Fibroblast of skin of back (primary cell): Measurements from ENCODE around the gene C3orf20.
"Not testable (repeated sequence)": the region's sequence is repeated elsewhere in the genome, so short reads cannot be mapped to it uniquely, and the experiment has no call there.

ENCODE experiments used
- DNase-seq: peaks from one replicate; pipeline ENCODE4 v3.0.0-alpha.2; 2013

C3orf20 gene

DNA sequence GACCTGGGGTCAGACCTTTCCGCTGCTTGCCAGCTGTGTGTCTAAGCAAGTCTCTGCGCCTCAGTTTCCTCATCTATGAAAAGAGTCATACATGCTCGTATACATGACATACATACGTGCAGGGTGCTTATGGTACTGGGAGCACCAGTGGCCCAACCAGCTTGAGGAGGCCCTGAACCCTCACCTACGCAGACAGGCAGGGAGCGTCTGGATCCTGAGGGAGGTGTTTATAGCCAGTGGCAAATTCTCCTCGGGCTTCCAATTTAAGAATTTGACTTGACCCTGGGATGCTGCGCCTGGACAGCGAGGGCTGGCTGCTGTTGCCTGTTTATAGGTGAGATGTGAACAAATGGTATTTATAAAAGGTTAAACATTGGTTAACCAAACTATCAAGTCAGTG, 126.1 kb downstream of the C3orf20 start:
- no peak for DNase-seq

DNA sequence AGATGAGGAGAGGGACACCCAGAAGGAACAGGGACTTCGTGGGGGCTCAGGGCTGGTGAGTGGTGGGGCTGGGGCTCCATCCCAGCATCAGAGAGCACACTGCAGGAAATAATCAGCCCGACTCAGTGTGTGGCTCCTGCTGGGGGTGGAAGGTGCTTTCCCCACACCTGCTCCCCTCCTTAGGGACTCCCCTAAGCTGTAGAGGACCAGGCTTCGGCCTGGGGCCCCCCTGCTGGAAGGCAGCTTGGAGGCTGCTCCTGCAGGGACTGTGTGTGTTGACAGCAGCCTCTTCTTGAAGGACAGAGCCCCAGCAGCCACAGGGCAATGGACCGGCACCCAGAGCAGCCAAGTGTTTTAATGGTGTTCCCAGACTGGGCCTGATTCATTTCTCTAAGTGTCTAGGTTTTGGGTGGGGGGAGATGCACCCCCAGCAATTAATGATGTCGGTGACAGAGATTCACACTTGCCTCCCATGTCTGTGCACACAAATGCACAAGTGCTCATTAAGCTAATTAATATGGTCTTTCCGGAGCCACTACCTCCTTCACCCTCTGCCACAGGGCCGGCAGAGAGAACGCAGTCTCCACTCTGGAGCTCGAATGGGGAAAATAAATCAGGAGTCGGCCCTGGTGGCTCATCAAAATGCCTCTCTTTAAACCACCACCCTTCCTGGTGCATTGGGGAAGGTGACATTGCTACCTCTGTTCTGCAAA, 126.9 kb downstream of the C3orf20 start:
- no peak for DNase-seq

GRCh38 chr3:14802381-14802731, 127.4 kb downstream of the C3orf20 start:
- no peak for DNase-seq

DNA sequence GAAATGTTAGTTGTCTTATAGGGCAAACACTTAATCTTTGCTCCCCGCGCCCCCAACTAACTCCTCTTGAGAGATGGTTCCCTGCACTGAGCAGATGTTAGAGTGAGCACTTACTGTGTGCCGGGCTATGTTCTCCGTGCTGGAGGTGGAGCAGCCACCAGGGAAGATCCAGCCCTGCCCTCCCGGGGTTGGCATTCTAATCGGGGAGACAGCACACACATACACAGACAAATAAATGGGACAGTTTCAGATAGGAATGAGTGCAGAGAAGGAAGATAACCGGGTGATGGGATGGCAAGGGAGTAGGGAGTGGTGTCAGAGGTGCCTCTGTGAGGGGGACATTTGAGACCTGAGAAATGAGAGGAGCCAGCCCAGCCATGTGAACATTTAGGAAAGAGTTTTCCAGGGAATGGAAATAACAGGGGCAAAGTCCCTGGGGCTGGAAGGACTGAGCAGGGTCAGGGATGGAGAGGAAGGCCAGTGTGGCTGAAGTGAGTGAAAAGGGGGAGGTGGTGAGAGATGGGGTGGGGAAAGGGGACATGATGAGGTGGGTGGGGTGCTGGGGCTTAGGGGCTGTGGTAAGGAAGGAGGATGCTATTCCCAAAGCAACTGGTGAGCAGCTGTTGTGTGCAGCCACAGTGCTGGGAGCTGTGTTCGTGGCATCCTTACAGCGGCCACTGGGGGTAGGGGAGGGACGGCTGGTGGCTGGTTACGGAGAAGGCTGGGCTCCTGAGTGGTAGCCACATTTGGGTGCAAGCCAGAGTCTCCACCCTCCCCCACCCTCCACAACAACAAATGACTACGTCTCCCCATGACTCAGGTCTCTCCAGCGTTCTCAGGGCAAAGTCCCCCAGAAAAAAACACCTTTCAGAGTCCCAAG, 128.4 kb downstream of the C3orf20 start:
- DNase-seq: peak; percentile 48

DNA sequence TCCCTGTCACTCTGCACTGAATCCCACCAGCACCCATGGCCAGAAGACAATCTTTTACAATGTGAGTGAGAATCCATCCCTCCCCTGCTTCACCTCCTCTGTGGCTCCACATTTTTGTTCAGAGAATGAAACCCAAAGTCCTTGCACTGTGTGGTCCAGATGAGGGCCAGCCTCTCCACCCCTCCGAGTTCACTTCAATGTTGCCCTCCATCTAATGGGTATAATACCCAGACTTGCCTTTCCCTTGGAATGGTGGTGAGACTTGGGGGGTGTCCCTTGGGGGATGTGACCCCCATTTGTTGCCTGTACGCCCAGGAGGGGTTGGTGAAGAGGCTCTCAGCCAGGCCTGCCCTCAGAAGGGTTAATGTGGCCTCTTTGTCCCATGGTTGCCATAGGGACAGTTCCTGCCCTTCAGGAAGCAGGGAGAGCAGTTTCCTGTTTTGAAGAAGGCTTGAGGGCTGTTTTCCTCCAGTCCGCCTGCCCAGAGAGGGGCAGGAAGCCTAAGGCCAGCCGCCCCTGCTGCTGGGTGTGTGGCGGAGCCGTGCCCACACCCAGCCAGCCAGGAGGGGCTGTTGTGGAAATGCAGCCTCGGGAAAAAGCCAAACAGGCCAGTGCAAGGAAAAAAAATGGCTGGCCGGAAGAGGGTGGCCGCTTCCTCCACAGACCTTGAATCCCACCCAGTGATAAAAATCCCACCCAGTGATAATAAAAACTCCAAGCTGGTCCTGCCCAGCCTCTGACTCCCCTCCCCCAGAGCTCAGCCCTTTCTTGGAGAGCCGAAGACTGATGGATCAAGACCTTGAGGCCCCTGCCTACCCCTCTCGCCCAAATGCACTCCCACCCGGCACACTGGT, 129.3 kb downstream of the C3orf20 start:
- no peak for DNase-seq

- DNase-seq: no peak
Measured at GRCh38 chr3:14804835-14805780, 130.2 kb downstream of the C3orf20 start.

DNA sequence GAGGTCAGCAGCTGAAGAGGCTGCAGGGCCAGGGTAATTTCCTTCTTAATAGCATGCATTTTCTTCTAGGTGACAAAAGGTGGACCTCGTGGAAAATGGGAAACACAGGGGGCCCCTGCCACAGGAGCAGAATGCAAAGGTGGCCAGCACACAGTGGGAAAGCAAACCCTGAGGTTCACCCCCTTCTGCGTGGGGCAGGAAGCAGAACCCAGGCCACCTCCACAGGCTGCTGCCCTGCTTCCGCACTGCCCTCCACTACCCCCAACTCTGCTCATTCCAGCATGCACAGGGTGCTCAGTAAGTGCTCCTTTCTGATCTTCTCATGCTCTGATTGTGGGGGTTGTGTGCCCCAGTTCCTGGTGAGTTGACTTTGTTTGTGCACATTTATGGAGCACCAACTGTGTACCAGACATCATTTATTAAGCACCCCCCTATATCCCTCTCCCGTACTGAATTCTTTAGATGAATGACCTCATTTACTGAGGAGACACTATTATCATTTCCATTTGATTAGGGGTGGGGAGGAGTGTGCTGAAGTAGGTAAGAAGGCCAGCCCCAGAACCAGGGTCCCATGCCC, 131.1 kb downstream of the C3orf20 start:
- no peak for DNase-seq

GRCh38 chr3:14806641-14807263, 131.8 kb downstream of the C3orf20 start:
- peak; percentile 24 for DNase-seq

DNA sequence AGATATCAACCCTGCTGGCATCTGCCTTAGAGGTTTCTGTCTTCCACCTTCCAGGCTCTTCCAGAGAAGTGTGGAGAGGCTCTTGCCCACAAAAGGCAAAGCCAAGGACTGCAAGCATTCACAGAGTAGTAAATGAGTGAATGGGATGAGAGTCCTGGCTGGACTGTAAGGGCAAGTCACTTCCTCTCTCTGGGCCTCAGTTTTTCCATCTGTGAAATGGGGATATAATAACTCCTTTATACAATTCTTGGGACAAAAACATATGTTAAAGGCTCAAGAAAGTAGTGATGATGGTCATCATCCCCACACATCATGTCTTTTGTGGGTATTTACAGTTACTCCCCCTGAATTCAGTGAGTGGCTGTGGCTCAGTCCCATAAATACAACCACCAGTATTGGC, 133.1 kb downstream of the C3orf20 start:
- no peak for DNase-seq

DNA sequence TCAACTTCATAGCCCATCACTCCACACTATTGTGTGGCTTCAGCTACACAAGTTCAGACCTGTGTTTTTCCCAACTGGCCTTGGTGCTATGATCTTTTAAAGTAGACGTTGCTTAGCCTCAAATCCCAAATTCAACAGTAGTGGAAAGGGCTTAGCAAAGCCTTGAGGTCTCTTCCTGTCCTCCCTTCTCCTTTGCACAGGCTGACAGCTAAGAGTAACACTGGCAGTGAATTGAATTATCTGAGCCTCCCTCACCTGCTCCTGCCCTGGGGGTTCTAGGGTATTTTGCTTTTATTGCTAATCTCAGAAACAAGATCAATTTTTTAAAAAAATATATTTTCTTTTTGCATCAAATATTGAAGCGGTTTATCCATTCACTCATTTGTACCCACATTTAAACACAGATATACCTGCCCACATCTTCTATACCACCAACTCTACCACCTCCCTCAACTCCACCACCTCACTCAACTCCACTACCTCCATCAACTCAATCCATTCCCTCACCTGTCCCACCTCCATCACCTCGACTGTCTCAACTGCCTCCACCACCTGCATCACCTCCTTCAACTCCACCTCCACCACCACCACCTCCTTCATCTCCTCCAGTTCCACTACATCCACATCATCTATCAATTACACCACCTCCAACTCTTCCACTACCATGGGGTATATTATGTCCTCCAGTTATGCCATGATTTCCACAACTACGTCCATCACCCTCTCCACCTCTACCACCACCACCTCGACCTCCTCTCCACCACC, 133.7 kb downstream of the C3orf20 start:
- no peak for DNase-seq

GRCh38 chr3:14809611-14810010, 134.7 kb downstream of the C3orf20 start:
- DNase-seq: not testable (repeated sequence)

- DNase-seq: peak; percentile 9
Measured at GRCh38 chr3:14810070-14810791, 135.3 kb downstream of the C3orf20 start.

- DNase-seq: no peak
Measured at GRCh38 chr3:14810801-14811661, 136.1 kb downstream of the C3orf20 start.

GRCh38 chr3:14811684-14812083, 136.7 kb downstream of the C3orf20 start:
- no peak for DNase-seq

DNA sequence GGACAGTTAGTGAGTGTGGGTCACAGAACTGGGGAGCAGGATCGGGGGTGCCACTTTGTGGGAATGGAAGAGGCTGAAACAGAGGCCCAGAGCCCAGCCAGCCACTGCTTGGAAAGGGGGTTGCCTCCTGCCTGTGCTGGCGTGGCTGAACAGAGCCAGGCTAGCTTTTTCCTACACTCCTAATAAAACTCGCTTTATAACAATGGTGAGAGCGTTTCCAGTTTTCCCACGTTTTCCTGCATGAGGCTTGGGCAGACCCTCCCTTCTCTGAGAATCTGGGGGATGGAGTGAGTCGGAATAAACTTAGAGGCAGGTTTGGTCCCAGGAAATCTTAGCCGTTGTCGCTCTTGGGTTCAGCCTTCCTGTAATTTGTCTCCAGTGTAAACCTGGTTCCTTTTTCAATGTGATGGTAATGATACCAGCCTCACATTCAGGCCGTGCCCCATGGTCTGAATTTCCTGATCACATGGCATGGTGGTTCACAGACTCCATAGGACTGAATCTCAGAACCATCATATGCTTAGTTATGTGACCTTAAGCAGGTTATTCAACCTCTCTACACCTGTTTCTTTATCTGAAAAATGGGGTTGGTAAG, 137.4 kb downstream of the C3orf20 start:
- DNase-seq: no peak

DNA sequence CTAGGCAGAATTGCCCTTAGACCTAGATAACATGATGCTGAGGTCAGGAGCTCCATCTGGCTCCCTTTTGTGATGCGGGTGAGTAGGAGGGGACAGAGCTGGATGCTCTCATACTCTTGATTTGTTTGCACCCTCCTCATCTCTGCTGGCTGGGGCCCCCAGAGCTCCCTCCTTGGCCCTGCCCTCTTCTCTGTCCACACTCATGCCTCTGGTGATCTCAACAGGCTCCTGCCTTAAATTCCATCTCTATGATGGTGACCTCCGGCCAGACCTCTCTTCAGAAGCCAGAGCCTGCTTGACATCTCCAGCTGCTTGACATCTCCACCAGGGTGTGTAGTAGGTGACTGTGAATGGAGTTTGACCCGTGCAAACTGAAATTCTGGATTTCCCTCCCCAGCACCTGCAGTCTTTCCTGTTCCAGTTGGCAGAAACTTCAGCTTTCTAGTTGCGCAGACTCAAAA, 139.5 kb downstream of the C3orf20 start:
- DNase-seq: no peak

DNA sequence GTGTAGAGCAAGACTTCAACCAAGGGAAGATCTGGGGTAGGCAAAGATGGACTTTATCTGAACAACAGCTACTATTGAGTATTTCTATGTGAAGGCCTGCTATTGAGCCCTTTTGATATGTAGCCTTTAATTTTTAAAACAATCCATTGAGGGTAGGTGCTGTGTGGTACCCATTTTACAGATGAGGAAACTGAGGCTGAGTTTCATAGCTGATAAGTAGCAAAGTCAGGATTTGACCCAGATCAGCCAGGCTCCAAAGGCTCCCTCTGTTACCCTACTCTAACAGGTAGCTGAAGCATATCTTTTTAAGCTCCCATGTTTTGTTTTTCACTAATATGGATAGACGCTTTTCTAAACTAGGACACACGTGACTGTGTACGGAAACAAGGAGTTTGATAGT, 141.4 kb downstream of the C3orf20 start:
- DNase-seq: no peak
